HepG2 (cell line): ENCODE data around the gene STN1. TPM values are rescaled to one million over a fixed set of nuclear protein-coding genes. Genes with fewer than 3 reads are reported as not detected.

Experiments
- ATAC-seq: fragments of 200-7000 bp; cut with Tn5 transposase; 3 replicates; pipeline ENCODE4 v1.9.1; 2020; ENCODE audit warnings: mild to moderate bottlenecking, moderate library complexity
- BruUV-seq: library from RNA; stranded (reverse); fragments of 400-500 nt; replicated peaks from 2 replicates; lab custom pipeline; 2021; lab: Mats Ljungman, UMichigan
- CTCF ChIA-PET: fragments of 300-600 bp; formaldehyde crosslinking; extraction: SDS; loops from one replicate; lab custom pipeline; 2021; ENCODE audit warnings: low total read pairs, inconsistent platforms, low intra/inter-chr PET ratio; lab: Yijun Ruan, JAX
- POLR2A ChIA-PET: fragments of 350-600 bp; sonication (Branson Sonifier 250); formaldehyde crosslinking; loops from one replicate; lab custom pipeline; 2020; ENCODE audit warnings: antibody characterized with exemption, inconsistent platforms; lab: Yijun Ruan, JAX
- DNase-seq: peaks from one replicate; pipeline ENCODE4 v3.0.0-alpha.2; 2015; ENCODE audit warnings: low spot score
- FAIRE-seq: peaks from 3 replicates; lab custom pipeline; 2011; peaks lifted over from hg19 to GRCh38; lab: Jason Lieb, UNC
- H2AFZ ChIP-seq: one replicate; pipeline ENCODE4 v1.6.1; 2011; ENCODE audit warnings: low read length, inconsistent platforms
- H3K27ac ChIP-seq: fragments of 300-600 bp; 3 replicates; pipeline ENCODE4 v1.8.0; 2011; ENCODE audit warnings: mixed run types, mild to moderate bottlenecking, mixed read lengths, low read length, inconsistent platforms; ENCODE audit not compliant: insufficient read depth; ENCODE audit errors: extremely low read length
- H3K27me3 ChIP-seq, 2 experiments: fragments of 200-600 bp in 1 of 2; 2 replicates in 1 of 2; 3 replicates in 1 of 2; pipeline versions ENCODE4 v1.6.0 to v1.8.0; 2011; ENCODE audit warnings: low read length in 2 of 2, mild to moderate bottlenecking in 2 of 2, moderate library complexity in 2 of 2, inconsistent platforms in 1 of 2; ENCODE audit not compliant: insufficient read depth in 2 of 2, control insufficient read depth in 1 of 2
- H3K36me3 ChIP-seq, 2 experiments: fragments of 200-600 bp in 1 of 2; replicated peaks in 1 of 2; 2 replicates in 1 of 2; 3 replicates in 1 of 2; pipeline versions ENCODE4 v1.5.1 to v1.8.0; 2011; ENCODE audit warnings: low read length in 2 of 2, inconsistent platforms in 1 of 2; ENCODE audit not compliant: insufficient read depth in 2 of 2, control insufficient read depth in 1 of 2
- H3K4me1 ChIP-seq: 2 replicates; pipeline ENCODE4 v1.5.1; 2012; ENCODE audit warnings: low read length, inconsistent platforms; ENCODE audit not compliant: insufficient read depth
- H3K4me2 ChIP-seq: 2 replicates; pipeline ENCODE4 v1.6.0; 2011; ENCODE audit warnings: low read depth, low read length, inconsistent platforms
- H3K4me3 ChIP-seq, 3 experiments: fragments of 200-600 bp in 1 of 3; sonication (generic), shearing (Covaris generic) in 1 of 3; replicated peaks in 1 of 3; 2 replicates each; pipeline ENCODE4 v1.5.1; 2011 to 2016; ENCODE audit warnings: low read length in 3 of 3, inconsistent platforms in 2 of 3, low read depth in 2 of 3, mild to moderate bottlenecking in 2 of 3, control low read depth in 1 of 3, mixed read lengths in 1 of 3; ENCODE audit not compliant: insufficient read depth in 1 of 3
- H3K79me2 ChIP-seq: one replicate; pipeline ENCODE4 v1.6.1; 2011; ENCODE audit warnings: low read length, inconsistent platforms; ENCODE audit not compliant: insufficient read depth
- H3K9ac ChIP-seq: 2 replicates; pipeline ENCODE4 v1.6.0; 2011; ENCODE audit warnings: mild to moderate bottlenecking, low read depth, low read length, inconsistent platforms; ENCODE audit not compliant: insufficient read depth
- H3K9me3 ChIP-seq: 2 replicates; pipeline ENCODE4 v1.5.1; 2012; ENCODE audit warnings: mild to moderate bottlenecking, low read length
- H4K20me1 ChIP-seq: 2 replicates; pipeline ENCODE4 v1.6.0; 2011; ENCODE audit warnings: inconsistent platforms, mild to moderate bottlenecking, low read length, moderate library complexity; ENCODE audit not compliant: insufficient read depth
- KDM5A ChIP-seq: fragments of 200-600 bp; sonication (generic); IDR thresholded peaks from 2 replicates; pipeline ENCODE4 v1.7.0; 2018; ENCODE audit warnings: antibody characterized with exemption, mild to moderate bottlenecking, low read length, borderline replicate concordance
- PTBP1 ChIP-seq: fragments of 200-400 bp; formaldehyde crosslinking; IDR thresholded peaks from 2 replicates; pipeline ENCODE4 v1.6.1; 2018; ENCODE audit warnings: low read length, low read depth; ENCODE audit not compliant: poor library complexity, severe bottlenecking
- RAD51 ChIP-seq: fragments of 450-650 bp; IDR thresholded peaks from 2 replicates; pipeline ENCODE4 v1.6.1; 2016; ENCODE audit warnings: borderline replicate concordance
- TEAD2 ChIP-seq: sonication (generic); formaldehyde crosslinking; IDR thresholded peaks from 2 replicates; pipeline ENCODE4 v1.9.0; 2021; ENCODE audit warnings: missing genetic modification reagents
- ZFP62 ChIP-seq: sonication (generic); formaldehyde crosslinking; IDR thresholded peaks from 2 replicates; pipeline ENCODE4 v1.4.0; 2020; ENCODE audit warnings: missing genetic modification reagents
- ZNF317 ChIP-seq: sonication (generic); formaldehyde crosslinking; IDR thresholded peaks from 2 replicates; pipeline ENCODE4 v1.5.0; 2020; ENCODE audit warnings: mild to moderate bottlenecking, missing genetic modification reagents
- ZNF670 ChIP-seq: sonication (generic); formaldehyde crosslinking; IDR thresholded peaks from 2 replicates; pipeline ENCODE4 v1.8.0; 2022; ENCODE audit warnings: mild to moderate bottlenecking, missing genetic modification reagents, borderline replicate concordance
- WGBS: methylation state at CpG from one replicate; pipeline ENCODE4 v1.1.6; 2017; ENCODE audit warnings: low lambda C conversion rate; 5-methylcytosine and 5-hydroxymethylcytosine counted together
- in situ Hi-C: cut with HindIII; loops from 2 replicates; pipeline ENCODE4 v1.10.0; 2017; ENCODE audit warnings: low pct_unique_long_range_greater_than_20kb; ENCODE audit not compliant: extremely low pct_ligation_motif_present
- intact Hi-C: fragments of 100-400 bp; cut with micrococcal nuclease; formaldehyde crosslinking; loops from one replicate; pipeline ENCODE4 v1.10.0; 2022; ENCODE audit not compliant: unreplicated experiment
- polyA plus RNA-seq, 8 experiments: library from polyadenylated mRNA; depleted of rRNA in 3 of 8; stranded (reverse) in 7 of 8; unstranded in 1 of 8; fragments of >200 nt; fragmentation: Illumina TruSeq in 4 of 8; extraction: Trizol in 4 of 8; gene quantifications; 2 replicates each; pipeline versions ENCODE4 v1.2.1 to v1.2.3, GENCODE V29; 2011 to 2016; ENCODE audit warnings: low read depth in 4 of 8, missing spikeins in 1 of 8, mixed read lengths in 1 of 8; ENCODE audit not compliant: insufficient read depth in 1 of 8
- total RNA-seq, 5 experiments: library from RNA; depleted of rRNA; stranded (reverse); fragments of >200 nt; fragmentation: Illumina TruSeq; extraction: Trizol; gene quantifications; 2 replicates each; pipeline ENCODE4 v1.2.3, GENCODE V29; 2016; ENCODE audit warnings: low read depth in 1 of 5
- TF ChIP-seq, protein P1 (sequence below): IDR thresholded peaks from 2 replicates; pipeline ENCODE4 v1.6.1; 2012; ENCODE audit warnings: low read length, improper control_type of control experiment
- TF ChIP-seq, protein P2 (sequence below): sonication (generic); formaldehyde crosslinking; IDR thresholded peaks from 2 replicates; pipeline ENCODE4 v1.4.0; 2020; ENCODE audit warnings: missing genetic modification reagents

The STN1 gene
- total and polyA plus RNA-seq, 2 of the 13 experiments (the other 11 are each of a cell fraction or from before 2014, with no cell fraction given) = 17.6 to 22.7 TPM

DNA sequence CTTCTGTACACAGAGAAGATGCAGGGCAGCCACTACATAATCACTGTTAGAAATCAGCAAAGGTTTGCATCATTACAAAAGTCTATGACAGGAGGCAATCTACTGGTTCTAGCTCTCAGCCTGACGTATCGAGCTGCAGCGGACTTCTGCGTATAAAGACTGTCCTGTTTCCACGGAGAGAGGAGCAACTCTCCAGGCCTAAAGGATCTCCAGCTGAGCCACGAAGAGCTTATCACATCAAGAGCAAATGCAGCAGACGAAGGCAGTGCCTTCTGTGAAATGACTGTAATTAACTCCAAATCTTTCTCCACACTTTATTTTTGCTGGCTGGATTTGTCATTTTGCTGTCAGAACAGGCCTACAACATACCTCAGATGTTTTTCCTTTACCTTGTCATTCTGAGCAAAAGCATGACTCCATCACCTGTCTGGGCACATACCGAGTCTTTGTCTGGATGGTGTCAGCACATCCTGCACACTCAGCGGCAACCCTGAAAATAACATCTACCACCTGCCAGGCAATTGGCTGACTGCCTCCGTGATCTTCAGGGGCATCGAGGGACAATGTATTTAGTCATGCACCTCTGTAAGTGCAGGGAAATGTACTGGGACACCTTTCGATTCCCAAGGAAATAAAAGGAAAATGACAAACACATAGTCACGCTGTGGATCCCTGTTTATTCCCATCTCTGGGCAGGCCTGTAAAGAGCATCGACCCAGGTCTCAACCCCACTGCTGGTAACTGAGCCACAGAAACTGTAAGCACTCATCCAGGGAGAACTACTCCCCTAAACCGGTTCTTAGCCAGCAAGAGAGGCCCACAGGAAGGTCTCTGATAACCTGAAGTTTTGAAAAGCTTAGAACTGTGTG, 36.3 kb downstream of the STN1 start (continued):
- TF ChIP-seq, protein P1, sequence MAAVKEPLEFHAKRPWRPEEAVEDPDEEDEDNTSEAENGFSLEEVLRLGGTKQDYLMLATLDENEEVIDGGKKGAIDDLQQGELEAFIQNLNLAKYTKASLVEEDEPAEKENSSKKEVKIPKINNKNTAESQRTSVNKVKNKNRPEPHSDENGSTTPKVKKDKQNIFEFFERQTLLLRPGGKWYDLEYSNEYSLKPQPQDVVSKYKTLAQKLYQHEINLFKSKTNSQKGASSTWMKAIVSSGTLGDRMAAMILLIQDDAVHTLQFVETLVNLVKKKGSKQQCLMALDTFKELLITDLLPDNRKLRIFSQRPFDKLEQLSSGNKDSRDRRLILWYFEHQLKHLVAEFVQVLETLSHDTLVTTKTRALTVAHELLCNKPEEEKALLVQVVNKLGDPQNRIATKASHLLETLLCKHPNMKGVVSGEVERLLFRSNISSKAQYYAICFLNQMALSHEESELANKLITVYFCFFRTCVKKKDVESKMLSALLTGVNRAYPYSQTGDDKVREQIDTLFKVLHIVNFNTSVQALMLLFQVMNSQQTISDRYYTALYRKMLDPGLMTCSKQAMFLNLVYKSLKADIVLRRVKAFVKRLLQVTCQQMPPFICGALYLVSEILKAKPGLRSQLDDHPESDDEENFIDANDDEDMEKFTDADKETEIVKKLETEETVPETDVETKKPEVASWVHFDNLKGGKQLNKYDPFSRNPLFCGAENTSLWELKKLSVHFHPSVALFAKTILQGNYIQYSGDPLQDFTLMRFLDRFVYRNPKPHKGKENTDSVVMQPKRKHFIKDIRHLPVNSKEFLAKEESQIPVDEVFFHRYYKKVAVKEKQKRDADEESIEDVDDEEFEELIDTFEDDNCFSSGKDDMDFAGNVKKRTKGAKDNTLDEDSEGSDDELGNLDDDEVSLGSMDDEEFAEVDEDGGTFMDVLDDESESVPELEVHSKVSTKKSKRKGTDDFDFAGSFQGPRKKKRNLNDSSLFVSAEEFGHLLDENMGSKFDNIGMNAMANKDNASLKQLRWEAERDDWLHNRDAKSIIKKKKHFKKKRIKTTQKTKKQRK = no peak
- no peak for TF ChIP-seq ZNF317 (CRISPR knock-in tag)

DNA sequence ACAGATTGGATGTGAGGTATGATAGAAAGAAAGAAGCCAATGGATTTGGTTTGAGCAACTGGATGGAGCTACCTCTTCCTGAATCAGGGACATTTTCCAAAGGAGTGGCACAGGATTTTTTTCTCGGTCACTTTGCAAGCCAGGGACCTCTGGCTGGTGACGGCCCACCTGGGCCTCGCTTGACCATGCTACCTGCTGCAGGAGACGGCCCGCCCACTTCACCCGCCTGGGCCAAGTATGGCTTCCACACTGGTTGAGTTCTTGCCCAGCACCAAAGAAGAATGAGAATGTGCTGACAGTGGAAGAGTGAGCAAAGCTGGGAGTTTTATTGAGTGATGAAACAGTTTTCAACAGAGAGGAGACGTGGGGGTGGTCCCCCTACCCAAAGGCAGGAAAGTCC, 38.2 kb downstream of the STN1 start:
- DNase-seq = no peak
- TF ChIP-seq, protein P2, sequence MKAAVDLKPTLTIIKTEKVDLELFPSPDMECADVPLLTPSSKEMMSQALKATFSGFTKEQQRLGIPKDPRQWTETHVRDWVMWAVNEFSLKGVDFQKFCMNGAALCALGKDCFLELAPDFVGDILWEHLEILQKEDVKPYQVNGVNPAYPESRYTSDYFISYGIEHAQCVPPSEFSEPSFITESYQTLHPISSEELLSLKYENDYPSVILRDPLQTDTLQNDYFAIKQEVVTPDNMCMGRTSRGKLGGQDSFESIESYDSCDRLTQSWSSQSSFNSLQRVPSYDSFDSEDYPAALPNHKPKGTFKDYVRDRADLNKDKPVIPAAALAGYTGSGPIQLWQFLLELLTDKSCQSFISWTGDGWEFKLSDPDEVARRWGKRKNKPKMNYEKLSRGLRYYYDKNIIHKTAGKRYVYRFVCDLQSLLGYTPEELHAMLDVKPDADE (CRISPR knock-in tag) = no peak
- no peak for TF ChIP-seq PTBP1
- no peak for TF ChIP-seq ZFP62
- TF ChIP-seq ZNF670 (CRISPR knock-in tag) = no peak
- no peak for TF ChIP-seq RAD51
- no peak for TF ChIP-seq TEAD2 (CRISPR knock-in tag)
- TF ChIP-seq KDM5A = no peak
- no peak overlapping the region for H2AFZ ChIP-seq
- H3K4me1 ChIP-seq = no peaks in the 10 kb centered on the region
- no peak overlapping the region for H3K9ac ChIP-seq
- no peak for ATAC-seq
- H3K79me2 ChIP-seq = no peaks in the 10 kb centered on the region
- no peak overlapping the region for H3K4me2 ChIP-seq
- in situ Hi-C loops = no loop called here
- BruUV-seq = no TSS peak
- no peak overlapping the region for H3K27ac ChIP-seq
- ChIA-PET POLR2A (no interaction called here), CTCF (no interaction called here)
- H3K27me3 ChIP-seq = no peaks in the 10 kb centered on the region
- intact Hi-C loops = no loop called here
- peaks cover 5 to 17% of the 10 kb centered on the region in 2 experiments; a peak in 4 of 5 replicates for H3K36me3 ChIP-seq
- no peaks in the 10 kb centered on the region for H4K20me1 ChIP-seq
- H3K9me3 ChIP-seq = no peaks in the 10 kb centered on the region
- H3K4me3 ChIP-seq = no peak overlapping the region
- no peak for FAIRE-seq
- WGBS = 98% methylated on average over 7 of the region's 7 CpGs
